Smooth muscle cell (in vitro differentiated cells): ENCODE measurements around the gene ZNF860. TPM values are rescaled to one million over a fixed set of nuclear protein-coding genes. Genes with fewer than 3 reads are reported as not detected.

Experiments
- DNase-seq: peaks from one replicate; lab custom pipeline; 2025; ENCODE audit not compliant: unreplicated experiment; lab: John Stamatoyannopoulos, UW
- H2AFZ ChIP-seq: fragments of 200-600 bp; sonication (generic); 2 replicates; pipeline ENCODE4 v1.6.0; 2016; ENCODE audit warnings: antibody characterized with exemption, low read depth, mild to moderate bottlenecking
- H3F3A ChIP-seq: fragments of 200-600 bp; sonication (generic); 2 replicates; pipeline ENCODE4 v1.6.0; 2017; ENCODE audit warnings: antibody characterized with exemption, low read depth
- H3K27ac ChIP-seq: fragments of 200-600 bp; sonication (generic); 2 replicates; pipeline ENCODE4 v1.5.1; 2016; ENCODE audit warnings: low read depth, mild to moderate bottlenecking
- H3K27me3 ChIP-seq: fragments of 200-600 bp; sonication (generic); 2 replicates; pipeline ENCODE4 v1.6.1; 2016; ENCODE audit warnings: low read depth, mild to moderate bottlenecking
- H3K36me3 ChIP-seq: fragments of 200-600 bp; sonication (generic); 2 replicates; pipeline ENCODE4 v1.5.1; 2016; ENCODE audit warnings: low read depth
- H3K4me1 ChIP-seq: fragments of 200-600 bp; sonication (generic); 2 replicates; pipeline ENCODE4 v1.5.1; 2016; ENCODE audit warnings: low read depth
- H3K4me2 ChIP-seq: fragments of 200-600 bp; sonication (generic); 2 replicates; pipeline ENCODE4 v1.6.0; 2016; ENCODE audit warnings: mild to moderate bottlenecking
- H3K4me3 ChIP-seq: fragments of 200-600 bp; sonication (generic); 2 replicates; pipeline ENCODE4 v1.5.1; 2016; ENCODE audit warnings: mild to moderate bottlenecking
- H3K79me2 ChIP-seq: fragments of 200-600 bp; sonication (generic); 2 replicates; pipeline ENCODE4 v1.6.0; 2016; ENCODE audit warnings: low read depth, mild to moderate bottlenecking
- H3K9ac ChIP-seq: fragments of 200-600 bp; sonication (generic); 2 replicates; pipeline ENCODE4 v1.6.0; 2016; ENCODE audit warnings: low read depth
- H3K9me3 ChIP-seq: fragments of 200-600 bp; sonication (generic); replicated peaks from 2 replicates; pipeline ENCODE4 v1.5.1; 2016; ENCODE audit warnings: low read depth
- H4K20me1 ChIP-seq: fragments of 200-600 bp; sonication (generic); 2 replicates; pipeline ENCODE4 v1.6.0; 2016; ENCODE audit warnings: low read depth
- WGBS: methylation state at CpG from one replicate; pipeline ENCODE4 v1.1.7; 2016; ENCODE audit warnings: low lambda C conversion rate; 5-methylcytosine and 5-hydroxymethylcytosine counted together
- polyA plus RNA-seq: library from polyadenylated mRNA; unstranded; fragments of >200 nt; fragmentation: Nextera tagmentation; extraction: Ambion mirVana; gene quantifications from 2 replicates; pipeline ENCODE4 v1.2.1, GENCODE V29; 2016
- total RNA-seq: library from RNA; depleted of rRNA; stranded (reverse); fragments of >200 nt; gene quantifications from 2 replicates; pipeline ENCODE4 v1.2.3, GENCODE V29; 2014
- TF ChIP-seq, protein P1 (sequence below): fragments of 200-600 bp; sonication (generic); IDR thresholded peaks from 2 replicates; pipeline ENCODE4 v1.5.1; 2017; ENCODE audit warnings: borderline replicate concordance, mild to moderate bottlenecking, antibody characterized with exemption; ENCODE audit not compliant: insufficient read depth, poor library complexity, severe bottlenecking

ZNF860 gene
- total and polyA plus RNA-seq, 2 experiments from 2014 or later, result 0.85 to 1.2 TPM

DNA sequence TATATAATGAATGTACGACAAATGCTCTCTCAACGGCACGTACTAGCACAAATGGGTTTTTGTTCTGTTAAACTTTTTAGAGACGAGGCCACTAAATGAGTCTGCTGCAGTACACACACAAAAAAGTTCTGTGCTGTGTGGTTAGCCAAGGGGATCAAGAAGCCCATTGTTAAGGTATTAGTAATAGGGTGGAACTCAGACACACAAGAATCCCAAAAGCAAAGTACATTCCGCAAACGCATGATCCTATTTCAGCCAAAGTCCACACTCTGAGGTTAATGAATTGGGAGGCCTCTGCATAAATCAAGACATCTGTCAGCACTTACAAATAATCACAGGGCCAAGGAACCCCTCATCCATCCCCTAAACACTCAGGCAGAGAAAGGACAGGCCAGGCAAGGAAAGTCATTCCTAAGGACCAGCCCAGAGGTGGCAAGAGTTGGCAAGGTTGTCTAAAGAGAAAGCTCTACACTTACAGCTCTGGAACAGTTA is 12.6 kb upstream of the ZNF860 start:
- 1% methylated on average over 6 of the region's 6 CpGs for WGBS
- no peaks in the 10 kb centered on the region for H3K36me3 ChIP-seq
- H3K4me1 ChIP-seq, result peaks cover 42% of the 10 kb centered on the region
- peak overlapping the region; percentile 34 for H3K4me3 ChIP-seq
- peak overlapping the region; percentile 89 for H3K9ac ChIP-seq
- H3K79me2 ChIP-seq, result peaks cover 61% of the 10 kb centered on the region
- DNase-seq, result no peak
- no peaks in the 10 kb centered on the region for H3K9me3 ChIP-seq
- peak overlapping the region; percentile 86 for H3K4me2 ChIP-seq
- H3K27me3 ChIP-seq, result no peaks in the 10 kb centered on the region
- H3F3A ChIP-seq, result peaks cover 61% of the 10 kb centered on the region
- H4K20me1 ChIP-seq, result no peaks in the 10 kb centered on the region
- TF ChIP-seq, protein P1, sequence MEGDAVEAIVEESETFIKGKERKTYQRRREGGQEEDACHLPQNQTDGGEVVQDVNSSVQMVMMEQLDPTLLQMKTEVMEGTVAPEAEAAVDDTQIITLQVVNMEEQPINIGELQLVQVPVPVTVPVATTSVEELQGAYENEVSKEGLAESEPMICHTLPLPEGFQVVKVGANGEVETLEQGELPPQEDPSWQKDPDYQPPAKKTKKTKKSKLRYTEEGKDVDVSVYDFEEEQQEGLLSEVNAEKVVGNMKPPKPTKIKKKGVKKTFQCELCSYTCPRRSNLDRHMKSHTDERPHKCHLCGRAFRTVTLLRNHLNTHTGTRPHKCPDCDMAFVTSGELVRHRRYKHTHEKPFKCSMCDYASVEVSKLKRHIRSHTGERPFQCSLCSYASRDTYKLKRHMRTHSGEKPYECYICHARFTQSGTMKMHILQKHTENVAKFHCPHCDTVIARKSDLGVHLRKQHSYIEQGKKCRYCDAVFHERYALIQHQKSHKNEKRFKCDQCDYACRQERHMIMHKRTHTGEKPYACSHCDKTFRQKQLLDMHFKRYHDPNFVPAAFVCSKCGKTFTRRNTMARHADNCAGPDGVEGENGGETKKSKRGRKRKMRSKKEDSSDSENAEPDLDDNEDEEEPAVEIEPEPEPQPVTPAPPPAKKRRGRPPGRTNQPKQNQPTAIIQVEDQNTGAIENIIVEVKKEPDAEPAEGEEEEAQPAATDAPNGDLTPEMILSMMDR, result no peak
- H2AFZ ChIP-seq, result no peak overlapping the region
- H3K27ac ChIP-seq, result peak overlapping the region; percentile 98

- Histone ChIP-seq H3K4me3 (no peak overlapping the region), H3K27me3 (no peaks in the 10 kb centered on the region), H3K9ac (peak overlapping the region; percentile 56), H3K36me3 (no peaks in the 10 kb centered on the region), H3K79me2 (peaks cover 65% of the 10 kb centered on the region), H3F3A (peaks cover 73% of the 10 kb centered on the region), H4K20me1 (no peaks in the 10 kb centered on the region), H2AFZ (no peak overlapping the region), H3K4me1 (peaks cover 42% of the 10 kb centered on the region), H3K4me2 (peak overlapping the region; percentile 62), H3K9me3 (no peaks in the 10 kb centered on the region), H3K27ac (peak overlapping the region; percentile 98)
- no peak for DNase-seq
- 91% methylated on average over 3 of the region's 3 CpGs for whole genome bisulfite sequencing
- TF ChIP-seq, protein P1, result no peak
Observed at GRCh38 chr3:31971607-31972006, 9.9 kb upstream of the ZNF860 start.

- H4K20me1 ChIP-seq, result peaks cover 3% of the 10 kb centered on the region
- H3K36me3 ChIP-seq, result no peaks in the 10 kb centered on the region
- H3K9me3 ChIP-seq, result no peaks in the 10 kb centered on the region
- H2AFZ ChIP-seq, result no peak overlapping the region
- H3K4me3 ChIP-seq, result no peak overlapping the region
- no peak for DNase-seq
- peak overlapping the region; percentile 98 for H3K27ac ChIP-seq
- H3K4me2 ChIP-seq, result peak overlapping the region; percentile 62
- WGBS, result 49% methylated on average over 4 of the region's 4 CpGs
- peaks cover 67% of the 10 kb centered on the region for H3K79me2 ChIP-seq
- H3K9ac ChIP-seq, result peak overlapping the region; percentile 24
- TF ChIP-seq, protein P1, result no peak
- H3K4me1 ChIP-seq, result peaks cover 36% of the 10 kb centered on the region
- no peaks in the 10 kb centered on the region for H3K27me3 ChIP-seq
- peaks cover 59% of the 10 kb centered on the region for H3F3A ChIP-seq
Observed at GRCh38 chr3:31973081-31973480, 8.5 kb upstream of the ZNF860 start.

GRCh38 chr3:31973837-31974236 is 7.7 kb upstream of the ZNF860 start:
- Histone ChIP-seq H3K4me3 (no peak overlapping the region), H3K27me3 (no peaks in the 10 kb centered on the region), H4K20me1 (peaks cover 11% of the 10 kb centered on the region), H3K4me2 (peak overlapping the region; percentile 46), H2AFZ (no peak overlapping the region), H3K27ac (peak overlapping the region; percentile 86), H3K9me3 (no peaks in the 10 kb centered on the region), H3K36me3 (no peaks in the 10 kb centered on the region), H3F3A (peaks cover 57% of the 10 kb centered on the region), H3K4me1 (peaks cover 36% of the 10 kb centered on the region), H3K79me2 (peaks cover 74% of the 10 kb centered on the region), H3K9ac (peak overlapping the region; percentile 14)
- DNase-seq, result no peak
- TF ChIP-seq, protein P1, result no peak
- 64% methylated on average over 5 of the region's 5 CpGs for WGBS
